GM12892 (cell line): Measurements from ENCODE around the gene ROBO4.

Experiments used
- POLR2A ChIP-seq: IDR thresholded peaks from 2 replicates; pipeline ENCODE4 v1.6.1; 2011; ENCODE audit warnings: low read depth, low read length, control low read depth
- POLR2AphosphoS5 ChIP-seq: IDR thresholded peaks from 2 replicates; pipeline ENCODE4 v1.6.1; 2011; ENCODE audit warnings: low read depth, low read length, control low read depth
- TAF1 ChIP-seq: IDR thresholded peaks from 2 replicates; pipeline ENCODE4 v1.6.1; 2011; ENCODE audit warnings: low read depth, mild to moderate bottlenecking, control low read depth, low read length, borderline replicate concordance

- TF ChIP-seq TAF1 (no peak), POLR2A (no peak), POLR2AphosphoS5 (no peak)
These were observed 2.1 kb downstream of the ROBO4 start for GRCh38 chr11:124895471-124895971.
